GM18526 (cell line): ENCODE results near the gene MUC21.

Source experiments
- POLR2A ChIP-seq: IDR thresholded peaks from 3 replicates; pipeline ENCODE4 v1.6.1; 2011; ENCODE audit not compliant: insufficient read length; ENCODE audit errors: extremely low read depth

The MUC21 gene

GRCh38 chr6:30990422-30991086 lies 7.0 kb downstream of the MUC21 start:
- no peak for TF ChIP-seq POLR2A

- no peak for TF ChIP-seq POLR2A
These were observed 8.4 kb downstream of the MUC21 start for GRCh38 chr6:30991891-30992290.

DNA sequence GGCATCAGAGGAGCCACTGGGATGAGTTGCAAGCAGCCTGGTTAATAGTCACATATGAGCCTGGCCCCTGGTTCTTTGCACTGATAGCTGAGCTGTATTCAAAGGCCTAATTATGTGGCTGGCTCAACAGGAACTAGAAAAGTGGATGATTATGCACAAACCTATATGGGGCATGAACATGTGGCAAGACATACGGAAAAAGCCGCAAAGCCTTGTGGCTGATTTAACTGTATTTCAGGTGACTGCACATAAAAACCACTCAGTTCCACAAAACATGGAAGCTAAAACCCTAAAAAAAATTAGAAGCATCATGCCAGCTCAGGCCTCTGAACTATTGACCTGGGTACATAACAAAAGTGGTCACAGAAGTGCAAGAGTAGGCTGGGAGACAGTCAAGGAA lies 13.8 kb downstream of the MUC21 start:
- TF ChIP-seq POLR2A: no peak

- TF ChIP-seq POLR2A: no peak
These were observed 15.3 kb downstream of the MUC21 start for GRCh38 chr6:30998785-30999184.

DNA sequence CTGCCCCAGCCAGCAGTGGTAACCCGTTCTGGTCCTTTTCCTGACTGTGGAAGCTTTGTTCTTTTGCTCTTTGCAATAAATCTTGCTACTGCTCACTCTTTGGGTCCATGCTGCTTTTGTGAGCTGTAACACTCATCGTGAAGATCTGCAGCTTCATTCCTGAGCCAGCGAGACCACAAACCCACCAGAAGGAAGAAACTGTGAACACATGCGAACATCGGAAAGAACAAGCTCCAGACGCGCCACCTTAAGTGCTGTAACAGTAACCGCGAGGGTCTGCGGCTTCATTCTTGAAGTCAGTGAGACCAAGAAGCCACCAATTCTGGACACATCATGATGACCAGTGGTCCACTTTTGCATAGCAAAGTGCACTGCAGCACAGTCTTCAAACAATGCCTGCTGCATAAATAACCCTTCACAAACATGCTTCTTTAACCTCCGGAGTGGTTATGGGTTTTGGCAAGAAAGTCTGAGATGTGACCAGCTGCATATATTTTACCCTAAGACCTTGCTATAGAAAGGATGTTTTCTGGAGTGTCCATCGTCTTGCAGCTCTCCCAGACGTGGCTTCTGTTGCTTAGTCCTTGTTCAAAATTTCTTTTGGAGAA lies 17.9 kb downstream of the MUC21 start:
- no peak for TF ChIP-seq POLR2A

DNA sequence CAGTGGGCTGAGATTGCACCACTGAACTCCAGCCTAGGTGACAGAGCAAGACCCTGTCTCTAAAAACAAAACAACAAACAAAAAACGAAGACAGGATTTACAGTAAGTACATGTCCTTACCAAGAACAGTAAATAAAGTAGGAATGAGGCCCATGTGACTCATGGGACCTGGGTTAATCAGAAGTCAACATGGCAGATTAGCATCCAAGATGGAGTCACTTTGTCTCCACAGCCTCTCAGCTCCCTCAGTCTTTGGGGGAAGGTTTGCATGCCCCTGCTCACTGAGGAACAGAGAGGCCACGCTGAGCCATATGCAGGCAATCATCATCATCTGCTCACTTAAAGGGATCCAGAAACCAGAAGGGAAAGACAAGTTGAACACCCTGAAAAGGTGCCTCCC lies 19.0 kb downstream of the MUC21 start:
- no peak for TF ChIP-seq POLR2A

- no peak for TF ChIP-seq POLR2A
These were observed 21.3 kb downstream of the MUC21 start for GRCh38 chr6:31004794-31005193.

GRCh38 chr6:31005249-31006020 lies 21.9 kb downstream of the MUC21 start:
- TF ChIP-seq POLR2A: no peak

- no peak for TF ChIP-seq POLR2A
These were observed 24.2 kb downstream of the MUC21 start for GRCh38 chr6:31007694-31008093.

- no peak for TF ChIP-seq POLR2A
These were observed 24.6 kb downstream of the MUC21 start for GRCh38 chr6:31008165-31008564.

DNA sequence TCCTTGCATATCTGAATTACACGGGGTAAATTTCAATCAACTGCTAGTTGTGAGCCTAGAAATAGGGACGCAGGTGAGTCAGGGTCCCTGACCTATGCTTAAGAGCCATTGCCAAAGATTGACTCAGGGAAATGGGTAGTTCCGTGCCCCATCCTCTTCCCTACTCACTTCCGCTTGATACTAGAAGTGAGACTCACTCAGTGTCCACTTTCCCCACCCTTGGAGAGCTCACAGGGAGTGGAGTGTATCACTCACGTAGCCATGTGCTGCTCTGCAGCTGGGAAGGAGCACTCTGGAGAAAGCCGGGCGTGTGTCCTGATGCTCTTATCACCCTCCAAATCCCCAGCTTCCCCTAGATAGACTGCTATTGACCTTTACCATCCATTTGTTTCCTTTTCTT lies 26.2 kb downstream of the MUC21 start:
- no peak for TF ChIP-seq POLR2A

- TF ChIP-seq POLR2A: no peak
These were observed 27.0 kb downstream of the MUC21 start, which contains the start of gene MUC22 for GRCh38 chr6:31010393-31011060. MUC22 (plus strand) TSS chr6:31010474; CDS start chr6:31010707, 233 bp downstream.

- TF ChIP-seq POLR2A: no peak
These were observed 27.6 kb downstream of the MUC21 start for GRCh38 chr6:31011153-31011552.

GRCh38 chr6:31016659-31017299 lies 33.3 kb downstream of the MUC21 start:
- no peak for TF ChIP-seq POLR2A

- TF ChIP-seq POLR2A: no peak
These were observed 36.5 kb downstream of the MUC21 start for GRCh38 chr6:31020057-31020456.
